B cell (primary cell): ENCODE measurements around the gene NFATC1.

Experiments used
- EZH2 ChIP-seq: IDR thresholded peaks from 2 replicates; pipeline ENCODE4 v1.6.1; 2012; ENCODE audit warnings: borderline replicate concordance, low read depth, mild to moderate bottlenecking, moderate library complexity, low read length; ENCODE audit not compliant: insufficient read depth, poor library complexity, severe bottlenecking
- TF ChIP-seq, protein P1 (sequence below): fragments of 200-600 bp; IDR thresholded peaks from one replicate; pipeline ENCODE4 v1.8.0; 2022; ENCODE audit warnings: antibody characterized with exemption, mild to moderate bottlenecking

DNA sequence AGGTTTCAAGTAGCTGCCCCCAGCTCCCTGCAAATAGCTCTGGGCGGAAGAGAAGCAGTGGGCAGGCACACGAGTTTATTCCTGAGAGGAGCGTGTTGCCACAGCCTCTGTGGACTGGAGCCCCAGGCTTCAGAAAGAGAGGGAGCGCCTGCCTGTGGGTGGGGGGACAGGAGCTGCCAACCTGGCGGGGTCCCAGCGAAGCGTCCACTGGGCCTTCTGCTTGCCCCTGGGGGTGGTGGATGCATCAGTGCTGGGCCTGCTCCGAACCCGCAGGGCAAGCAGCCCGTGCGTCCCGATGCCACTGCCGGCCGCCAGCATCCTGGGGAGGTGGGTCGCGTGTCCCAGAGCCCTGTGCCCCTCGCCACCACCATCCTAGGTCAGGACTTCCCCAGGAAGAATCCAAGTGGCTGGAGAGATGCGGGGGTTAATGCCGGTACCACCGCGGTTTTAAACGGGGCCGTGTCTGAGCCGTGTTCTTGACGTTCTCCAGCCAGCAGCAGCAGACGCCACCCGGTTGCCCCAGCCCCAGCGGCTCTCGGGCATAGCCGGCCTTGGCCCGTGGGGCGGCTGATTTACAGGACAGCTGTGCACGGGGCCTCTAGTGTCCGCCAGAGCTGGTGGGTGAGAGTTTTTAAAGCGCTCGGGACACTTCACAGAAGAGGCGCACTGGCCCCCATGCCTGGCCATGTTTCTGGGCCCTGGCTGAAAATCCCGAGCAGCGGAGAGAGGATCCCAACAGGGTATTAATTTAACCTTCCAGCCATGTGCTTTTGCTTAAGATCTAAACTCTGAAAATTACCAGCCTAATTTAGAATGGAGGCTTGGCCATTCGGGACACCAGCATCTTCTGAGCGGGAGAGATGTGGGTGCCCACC is 84.7 kb downstream of the NFATC1 start:
- TF ChIP-seq, protein P1, sequence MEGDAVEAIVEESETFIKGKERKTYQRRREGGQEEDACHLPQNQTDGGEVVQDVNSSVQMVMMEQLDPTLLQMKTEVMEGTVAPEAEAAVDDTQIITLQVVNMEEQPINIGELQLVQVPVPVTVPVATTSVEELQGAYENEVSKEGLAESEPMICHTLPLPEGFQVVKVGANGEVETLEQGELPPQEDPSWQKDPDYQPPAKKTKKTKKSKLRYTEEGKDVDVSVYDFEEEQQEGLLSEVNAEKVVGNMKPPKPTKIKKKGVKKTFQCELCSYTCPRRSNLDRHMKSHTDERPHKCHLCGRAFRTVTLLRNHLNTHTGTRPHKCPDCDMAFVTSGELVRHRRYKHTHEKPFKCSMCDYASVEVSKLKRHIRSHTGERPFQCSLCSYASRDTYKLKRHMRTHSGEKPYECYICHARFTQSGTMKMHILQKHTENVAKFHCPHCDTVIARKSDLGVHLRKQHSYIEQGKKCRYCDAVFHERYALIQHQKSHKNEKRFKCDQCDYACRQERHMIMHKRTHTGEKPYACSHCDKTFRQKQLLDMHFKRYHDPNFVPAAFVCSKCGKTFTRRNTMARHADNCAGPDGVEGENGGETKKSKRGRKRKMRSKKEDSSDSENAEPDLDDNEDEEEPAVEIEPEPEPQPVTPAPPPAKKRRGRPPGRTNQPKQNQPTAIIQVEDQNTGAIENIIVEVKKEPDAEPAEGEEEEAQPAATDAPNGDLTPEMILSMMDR, result no peak
- TF ChIP-seq EZH2, result no peak
